Vagina (tissue), 2 donors: ENCODE data around the gene AHCYL1.

Experiments
- POLR2A ChIP-seq, 2 donors: fragments of 450-650 bp; IDR thresholded peaks; one replicate each; pipeline ENCODE4 v1.6.1; 2017; ENCODE audit warnings: antibody characterized with exemption in 2 of 2, mild to moderate bottlenecking in 2 of 2, moderate library complexity in 2 of 2
- POLR2AphosphoS5 ChIP-seq, 2 donors: sonication (generic); formaldehyde crosslinking; IDR thresholded peaks; one replicate each; pipeline ENCODE4 v1.9.0; 2017; ENCODE audit warnings: antibody characterized with exemption in 2 of 2, mild to moderate bottlenecking in 2 of 2, low read depth in 1 of 2; ENCODE audit not compliant: insufficient read depth in 1 of 2
- TF ChIP-seq, protein P1 (sequence below), 3 experiments: fragments of 450-650 bp in 2 of 3; fragments of 200-600 bp in 1 of 3; sonication (generic) in 1 of 3; IDR thresholded peaks; one replicate each; pipeline ENCODE4 v1.5.1; 2017 to 2019; ENCODE audit warnings: antibody characterized with exemption in 3 of 3, mild to moderate bottlenecking in 2 of 3, moderate library complexity in 2 of 3

DNA sequence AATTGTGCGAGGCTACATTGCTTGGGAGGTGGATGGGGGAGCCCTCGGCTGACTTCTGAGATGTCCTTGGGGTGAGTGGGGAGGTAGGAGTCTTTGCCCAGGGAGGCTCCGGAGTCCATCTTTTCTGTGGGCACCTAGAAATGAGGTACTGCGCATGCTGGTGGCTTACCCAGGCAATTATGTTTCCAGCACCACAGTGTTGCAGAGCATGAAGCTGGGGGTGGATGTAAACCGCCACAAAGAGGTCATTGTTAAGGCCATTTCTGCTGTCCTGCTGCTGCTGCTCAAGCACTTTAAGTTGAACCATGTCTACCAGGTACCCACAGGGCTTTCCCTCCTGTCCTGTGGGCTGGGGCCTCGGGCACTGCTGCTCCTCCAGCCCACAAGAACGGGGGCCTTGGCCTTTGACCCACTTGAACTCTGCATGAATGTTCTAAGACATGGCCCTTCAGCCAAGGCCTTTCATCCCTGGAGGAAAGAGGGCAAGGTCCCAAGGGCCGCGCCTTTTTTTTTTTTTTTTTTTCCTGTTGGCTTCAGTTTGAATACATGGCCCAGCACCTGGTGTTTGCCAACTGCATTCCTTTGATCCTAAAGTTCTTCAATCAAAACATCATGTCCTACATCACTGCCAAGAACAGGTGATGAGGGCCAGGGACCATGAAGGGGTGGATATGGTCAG is 64.5 kb downstream of the AHCYL1 start:
- TF ChIP-seq POLR2A (IDR thresholded peaks at IDR 0.05) (no peak), POLR2AphosphoS5 (IDR thresholded peaks at IDR 0.05; ENCODE audit: insufficient read depth in 1 of 2, low read depth in 1 of 2) (no peak)
- TF ChIP-seq, protein P1, sequence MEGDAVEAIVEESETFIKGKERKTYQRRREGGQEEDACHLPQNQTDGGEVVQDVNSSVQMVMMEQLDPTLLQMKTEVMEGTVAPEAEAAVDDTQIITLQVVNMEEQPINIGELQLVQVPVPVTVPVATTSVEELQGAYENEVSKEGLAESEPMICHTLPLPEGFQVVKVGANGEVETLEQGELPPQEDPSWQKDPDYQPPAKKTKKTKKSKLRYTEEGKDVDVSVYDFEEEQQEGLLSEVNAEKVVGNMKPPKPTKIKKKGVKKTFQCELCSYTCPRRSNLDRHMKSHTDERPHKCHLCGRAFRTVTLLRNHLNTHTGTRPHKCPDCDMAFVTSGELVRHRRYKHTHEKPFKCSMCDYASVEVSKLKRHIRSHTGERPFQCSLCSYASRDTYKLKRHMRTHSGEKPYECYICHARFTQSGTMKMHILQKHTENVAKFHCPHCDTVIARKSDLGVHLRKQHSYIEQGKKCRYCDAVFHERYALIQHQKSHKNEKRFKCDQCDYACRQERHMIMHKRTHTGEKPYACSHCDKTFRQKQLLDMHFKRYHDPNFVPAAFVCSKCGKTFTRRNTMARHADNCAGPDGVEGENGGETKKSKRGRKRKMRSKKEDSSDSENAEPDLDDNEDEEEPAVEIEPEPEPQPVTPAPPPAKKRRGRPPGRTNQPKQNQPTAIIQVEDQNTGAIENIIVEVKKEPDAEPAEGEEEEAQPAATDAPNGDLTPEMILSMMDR (IDR thresholded peaks at IDR 0.05): no peak
